Tibial nerve (tissue), 4 donors: Measurements from ENCODE around the gene MACROH2A2. TPM values are rescaled to one million over a fixed set of nuclear protein-coding genes. Genes with fewer than 3 reads are reported as not detected.

ENCODE experiments used
- DNase-seq, 2 donors: peaks; one replicate each; pipeline ENCODE4 v3.0.0-alpha.2; 2019; ENCODE audit warnings: low spot score in 2 of 2
- H3K27ac ChIP-seq, 4 donors: fragments of 200-600 bp; sonication (generic) in 3 of 4; one replicate each; pipeline ENCODE4 v1.5.1; 2017 to 2019; ENCODE audit warnings: mild to moderate bottlenecking in 1 of 4
- H3K27me3 ChIP-seq, 2 donors: fragments of 200-600 bp; sonication (generic) in 1 of 2; one replicate each; pipeline versions ENCODE4 v1.5.1 to v1.6.0; 2017 to 2019
- H3K36me3 ChIP-seq, 3 donors: fragments of 200-600 bp; sonication (generic); one replicate each; pipeline ENCODE4 v1.5.1; 2018 to 2019
- H3K4me1 ChIP-seq, 4 donors: fragments of 200-600 bp; sonication (generic) in 3 of 4; one replicate each; pipeline ENCODE4 v1.5.1; 2017 to 2019
- H3K4me3 ChIP-seq, 4 donors: fragments of 200-600 bp; sonication (generic) in 3 of 4; one replicate each; pipeline ENCODE4 v1.5.1; 2017 to 2019; ENCODE audit warnings: mild to moderate bottlenecking in 1 of 4, moderate library complexity in 1 of 4
- H3K9me3 ChIP-seq, 4 donors: fragments of 200-600 bp; sonication (generic) in 3 of 4; one replicate each; pipeline ENCODE4 v1.5.1; 2017 to 2019
- EP300 ChIP-seq, 2 donors: sonication (generic); formaldehyde crosslinking; IDR thresholded peaks; one replicate each; pipeline ENCODE4 v1.6.1; 2017; ENCODE audit warnings: antibody characterized with exemption in 2 of 2, mild to moderate bottlenecking in 1 of 2
- POLR2A ChIP-seq, 2 donors: fragments of 450-650 bp; IDR thresholded peaks; one replicate each; pipeline ENCODE4 v1.6.1; 2017; ENCODE audit warnings: antibody characterized with exemption in 2 of 2, mild to moderate bottlenecking in 2 of 2, moderate library complexity in 2 of 2
- WGBS, 2 donors: methylation state at CpG; one replicate each; pipeline ENCODE4 v1.1.5; 2018; 5-methylcytosine and 5-hydroxymethylcytosine counted together
- total RNA-seq, 4 donors: library from RNA; depleted of rRNA; stranded (reverse); fragments of >200 nt; gene quantifications; one replicate each; pipeline ENCODE4 v1.1.0, GENCODE V29; 2016
- TF ChIP-seq, protein P1 (sequence below), 5 experiments: fragments of 200-600 bp in 3 of 5; fragments of 450-650 bp in 2 of 5; sonication (generic) in 3 of 5; IDR thresholded peaks; one replicate each; pipeline ENCODE4 v1.5.1; 2016 to 2019; ENCODE audit warnings: antibody characterized with exemption in 5 of 5, mild to moderate bottlenecking in 3 of 5, moderate library complexity in 2 of 5

The MACROH2A2 gene
- total RNA-seq, 4 donors from 2014 or later: 4.6 to 11.1 (median 8.9) TPM

DNA sequence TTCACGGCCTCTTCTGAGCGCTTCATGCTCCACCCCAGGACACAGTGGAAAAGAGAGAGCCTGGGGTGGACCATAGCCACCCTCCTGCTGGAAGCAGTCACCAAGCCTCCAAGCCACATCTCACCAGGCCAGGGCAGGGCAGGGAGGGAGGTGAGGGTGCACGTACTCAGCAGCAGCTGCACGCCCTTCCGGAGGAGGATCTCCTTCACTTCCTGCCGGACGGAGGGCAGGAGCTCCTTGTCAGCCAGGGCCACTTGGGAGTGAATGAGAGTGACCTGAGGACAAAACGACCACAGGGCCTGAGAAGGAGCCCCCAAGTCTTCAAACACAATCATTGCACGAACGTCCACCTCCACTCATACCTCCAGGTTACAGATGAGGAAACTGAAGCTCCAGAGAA, 65.0 kb downstream of the MACROH2A2 start:
- DNase-seq: no peak
- Histone ChIP-seq H3K27ac (no peak overlapping the region), H3K27me3 (no peaks in the 10 kb centered on the region), H3K9me3 (no peaks in the 10 kb centered on the region), H3K4me1 (no peaks in the 10 kb centered on the region), H3K36me3 (peaks cover 0 to 75% (median 0%) of the 10 kb centered on the region in 3 donors), H3K4me3 (no peak overlapping the region)
- WGBS, 2 donors: 80 to 86% methylated on average over 8 to 10 of the region's 10 CpGs
- TF ChIP-seq EP300 (IDR thresholded peaks at IDR 0.05) (no peak), POLR2A (IDR thresholded peaks at IDR 0.05) (no peak)
- TF ChIP-seq, protein P1, sequence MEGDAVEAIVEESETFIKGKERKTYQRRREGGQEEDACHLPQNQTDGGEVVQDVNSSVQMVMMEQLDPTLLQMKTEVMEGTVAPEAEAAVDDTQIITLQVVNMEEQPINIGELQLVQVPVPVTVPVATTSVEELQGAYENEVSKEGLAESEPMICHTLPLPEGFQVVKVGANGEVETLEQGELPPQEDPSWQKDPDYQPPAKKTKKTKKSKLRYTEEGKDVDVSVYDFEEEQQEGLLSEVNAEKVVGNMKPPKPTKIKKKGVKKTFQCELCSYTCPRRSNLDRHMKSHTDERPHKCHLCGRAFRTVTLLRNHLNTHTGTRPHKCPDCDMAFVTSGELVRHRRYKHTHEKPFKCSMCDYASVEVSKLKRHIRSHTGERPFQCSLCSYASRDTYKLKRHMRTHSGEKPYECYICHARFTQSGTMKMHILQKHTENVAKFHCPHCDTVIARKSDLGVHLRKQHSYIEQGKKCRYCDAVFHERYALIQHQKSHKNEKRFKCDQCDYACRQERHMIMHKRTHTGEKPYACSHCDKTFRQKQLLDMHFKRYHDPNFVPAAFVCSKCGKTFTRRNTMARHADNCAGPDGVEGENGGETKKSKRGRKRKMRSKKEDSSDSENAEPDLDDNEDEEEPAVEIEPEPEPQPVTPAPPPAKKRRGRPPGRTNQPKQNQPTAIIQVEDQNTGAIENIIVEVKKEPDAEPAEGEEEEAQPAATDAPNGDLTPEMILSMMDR (IDR thresholded peaks at IDR 0.05): no peak

GRCh38 chr10:70118196-70118595, 65.5 kb downstream of the MACROH2A2 start:
- peaks cover 0 to 75% (median 0%) of the 10 kb centered on the region in 3 donors for H3K36me3 ChIP-seq
- WGBS, 2 donors: 74 to 85% methylated on average over 3 of the region's 3 CpGs
- no peak for DNase-seq

GRCh38 chr10:70119197-70119596, 66.6 kb downstream of the MACROH2A2 start:
- Histone ChIP-seq H3K27me3 (no peaks in the 10 kb centered on the region), H3K9me3 (no peaks in the 10 kb centered on the region), H3K4me1 (no peaks in the 10 kb centered on the region), H3K27ac (no peak overlapping the region), H3K36me3 (peaks cover 0 to 68% (median 0%) of the 10 kb centered on the region in 3 donors), H3K4me3 (no peak overlapping the region)
- DNase-seq: no peak
- TF ChIP-seq POLR2A (IDR thresholded peaks at IDR 0.05) (no peak), EP300 (IDR thresholded peaks at IDR 0.05) (no peak)
- TF ChIP-seq, protein P1 (IDR thresholded peaks at IDR 0.05): no peak
- WGBS, 2 donors: 92 to 93% methylated on average over 7 of the region's 7 CpGs

More at GRCh38 chr10:70118196-70118595, 65.5 kb downstream of the MACROH2A2 start:
- no peaks in the 10 kb centered on the region for H3K27me3 ChIP-seq
- no peaks in the 10 kb centered on the region for H3K9me3 ChIP-seq
- TF ChIP-seq, protein P1 (IDR thresholded peaks at IDR 0.05): no peak
- no peak for TF ChIP-seq EP300 (IDR thresholded peaks at IDR 0.05)
- no peak for TF ChIP-seq POLR2A (IDR thresholded peaks at IDR 0.05)
- H3K27ac ChIP-seq: no peak overlapping the region
- H3K4me3 ChIP-seq: no peak overlapping the region
- H3K4me1 ChIP-seq: no peaks in the 10 kb centered on the region

- Histone ChIP-seq H3K27ac (no peak overlapping the region), H3K9me3 (no peaks in the 10 kb centered on the region), H3K4me3 (no peak overlapping the region), H3K36me3 (peaks cover 0 to 63% (median 0%) of the 10 kb centered on the region in 3 donors), H3K4me1 (no peaks in the 10 kb centered on the region), H3K27me3 (no peaks in the 10 kb centered on the region)
- TF ChIP-seq EP300 (IDR thresholded peaks at IDR 0.05): no peak
- TF ChIP-seq POLR2A (IDR thresholded peaks at IDR 0.05): no peak
- TF ChIP-seq, protein P1 (IDR thresholded peaks at IDR 0.05): no peak
- 82 to 89% methylated on average over 8 of the region's 8 CpGs for WGBS, 2 donors
- DNase-seq: no peak
These were observed 67.0 kb downstream of the MACROH2A2 start for GRCh38 chr10:70119623-70120022.

DNA sequence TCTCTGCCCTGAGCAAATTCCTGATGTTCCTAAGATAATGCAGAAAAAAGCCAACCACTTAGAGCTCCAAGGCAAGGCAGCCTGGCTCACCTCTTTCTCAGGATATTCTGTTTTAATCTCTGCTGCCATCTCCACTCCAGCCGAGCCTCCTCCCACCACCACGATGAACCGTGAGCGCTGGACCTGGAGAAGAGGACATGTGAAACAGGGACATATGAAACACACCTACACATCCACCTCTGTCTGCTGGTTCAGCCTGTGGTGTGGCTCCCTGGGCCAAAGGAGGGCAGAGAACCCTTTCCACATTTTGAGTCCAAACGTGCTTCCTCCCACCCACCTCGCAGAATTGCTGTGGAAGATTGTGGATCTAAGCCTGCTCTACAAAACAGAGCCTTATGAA, 67.8 kb downstream of the MACROH2A2 start:
- DNase-seq: no peak
- TF ChIP-seq POLR2A (IDR thresholded peaks at IDR 0.05) (no peak), EP300 (IDR thresholded peaks at IDR 0.05) (no peak)
- TF ChIP-seq, protein P1 (IDR thresholded peaks at IDR 0.05): no peak
- 93 to 94% methylated on average over 6 of the region's 6 CpGs for WGBS, 2 donors
- Histone ChIP-seq H3K4me1 (no peaks in the 10 kb centered on the region), H3K27me3 (no peaks in the 10 kb centered on the region), H3K27ac (no peak overlapping the region), H3K4me3 (no peak overlapping the region), H3K9me3 (no peaks in the 10 kb centered on the region), H3K36me3 (peaks cover 0 to 58% (median 0%) of the 10 kb centered on the region in 3 donors)
